IMR-90 (cell line): Measurements from ENCODE around the gene HSPH1. TPM values are rescaled to one million over a fixed set of nuclear protein-coding genes. Genes with fewer than 3 reads are reported as not detected.

Experiments
- ATAC-seq: fragments of 200-7000 bp; cut with Tn5 transposase; 2 replicates; pipeline ENCODE4 v1.9.1; 2020; ENCODE audit warnings: low read depth, mild to moderate bottlenecking, moderate library complexity
- BruUV-seq: library from RNA; stranded (reverse); fragments of 400-500 nt; replicated peaks from 2 replicates; lab custom pipeline; 2021; lab: Mats Ljungman, UMichigan
- CTCF ChIA-PET: fragments of 300-600 bp; formaldehyde crosslinking; extraction: SDS; loops from one replicate; lab custom pipeline; 2021; ENCODE audit warnings: antibody characterized with exemption; lab: Yijun Ruan, JAX
- POLR2A ChIA-PET: fragments of 300-600 bp; sonication (Branson Sonifier 250); formaldehyde crosslinking; loops from one replicate; lab custom pipeline; 2022; ENCODE audit warnings: antibody characterized with exemption; ENCODE audit not compliant: unreplicated experiment; lab: Charles Lee
- DNase-seq: peaks from one replicate; pipeline ENCODE4 v3.0.0; 2013
- H2AFZ ChIP-seq: replicated peaks from 2 replicates; pipeline ENCODE3; 2013; ENCODE audit warnings: low read length, mild to moderate bottlenecking; ENCODE audit not compliant: poor library complexity
- H2AK5ac ChIP-seq: 2 replicates; pipeline ENCODE4 v1.6.1; 2013; ENCODE audit warnings: low read depth, low read length, inconsistent platforms
- H2AK9ac ChIP-seq: replicated peaks from 2 replicates; pipeline ENCODE3; 2013; ENCODE audit warnings: mild to moderate bottlenecking, low read depth, low read length, moderate library complexity; ENCODE audit not compliant: poor library complexity
- H2BK120ac ChIP-seq: 2 replicates; pipeline ENCODE4 v1.6.1; 2013; ENCODE audit warnings: low read depth, low read length, inconsistent platforms
- H2BK15ac ChIP-seq: 3 replicates; pipeline ENCODE4 v1.6.1; 2013; ENCODE audit warnings: low read depth, low read length, inconsistent platforms
- H2BK20ac ChIP-seq: 2 replicates; pipeline ENCODE4 v1.6.1; 2013; ENCODE audit warnings: low read depth, mild to moderate bottlenecking, inconsistent platforms, low read length, moderate library complexity
- H2BK5ac ChIP-seq: 2 replicates; pipeline ENCODE4 v1.6.1; 2013; ENCODE audit warnings: mild to moderate bottlenecking, low read depth, low read length, inconsistent platforms; ENCODE audit not compliant: poor library complexity, severe bottlenecking
- H3K14ac ChIP-seq: replicated peaks from 2 replicates; pipeline ENCODE4 v1.6.1; 2013; ENCODE audit warnings: low read depth, low read length, inconsistent platforms
- H3K18ac ChIP-seq: 2 replicates; pipeline ENCODE4 v1.6.1; 2013; ENCODE audit warnings: low read depth, low read length, control low read depth
- H3K23ac ChIP-seq: 2 replicates; pipeline ENCODE4 v1.6.1; 2013; ENCODE audit warnings: low read depth, low read length, inconsistent platforms
- H3K27ac ChIP-seq: 2 replicates; pipeline ENCODE4 v1.5.1; 2013; ENCODE audit warnings: mild to moderate bottlenecking, control low read depth, low read length; ENCODE audit not compliant: insufficient read depth
- H3K27me3 ChIP-seq: 2 replicates; pipeline ENCODE4 v1.6.1; 2013; ENCODE audit warnings: low read length; ENCODE audit not compliant: control insufficient read depth, insufficient read depth
- H3K36me3 ChIP-seq: 2 replicates; pipeline ENCODE4 v1.6.1; 2013; ENCODE audit warnings: low read length, mixed read lengths; ENCODE audit not compliant: control insufficient read depth, insufficient read depth
- H3K4ac ChIP-seq: 2 replicates; pipeline ENCODE4 v1.6.1; 2013; ENCODE audit warnings: low read depth, low read length, inconsistent platforms
- H3K4me1 ChIP-seq: 2 replicates; pipeline ENCODE4 v1.6.1; 2013; ENCODE audit warnings: low read length, mixed read lengths; ENCODE audit not compliant: control insufficient read depth, insufficient read depth
- H3K4me2 ChIP-seq: 2 replicates; pipeline ENCODE4 v1.6.1; 2013; ENCODE audit warnings: low read depth, mild to moderate bottlenecking, control low read depth, low read length, moderate library complexity
- H3K4me3 ChIP-seq: 2 replicates; pipeline ENCODE4 v1.5.1; 2013; ENCODE audit warnings: low read depth, mild to moderate bottlenecking, control low read depth, low read length, moderate library complexity; ENCODE audit not compliant: insufficient read depth
- H3K56ac ChIP-seq: 2 replicates; pipeline ENCODE4 v1.6.1; 2013; ENCODE audit warnings: low read length, inconsistent platforms; ENCODE audit not compliant: insufficient read depth; ENCODE audit errors: extremely low read depth
- H3K79me1 ChIP-seq, 2 experiments: 2 replicates each; pipeline ENCODE4 v1.6.1; 2013; ENCODE audit warnings: low read length in 2 of 2, inconsistent platforms in 1 of 2, low read depth in 1 of 2
- H3K9ac ChIP-seq: 2 replicates; pipeline ENCODE4 v1.6.1; 2013; ENCODE audit warnings: low read depth, low read length, control low read depth
- H3K9me1 ChIP-seq: 2 replicates; pipeline ENCODE4 v1.6.1; 2013; ENCODE audit warnings: low read length, inconsistent platforms; ENCODE audit not compliant: insufficient read depth
- H3K9me3 ChIP-seq: 2 replicates; pipeline ENCODE4 v1.6.1; 2013; ENCODE audit warnings: low read length; ENCODE audit not compliant: control insufficient read depth, insufficient read depth
- H4K20me1 ChIP-seq: 2 replicates; pipeline ENCODE4 v1.6.1; 2013; ENCODE audit warnings: low read length, inconsistent platforms; ENCODE audit not compliant: insufficient read depth
- H4K5ac ChIP-seq: 2 replicates; pipeline ENCODE4 v1.6.1; 2013; ENCODE audit warnings: mild to moderate bottlenecking, low read depth, low read length, control low read depth
- H4K8ac ChIP-seq, 2 experiments: 2 replicates each; pipeline ENCODE4 v1.6.1; 2013; ENCODE audit warnings: low read depth in 2 of 2, low read length in 2 of 2, control low read depth in 1 of 2, inconsistent platforms in 1 of 2
- H4K91ac ChIP-seq: 2 replicates; pipeline ENCODE4 v1.6.1; 2013; ENCODE audit warnings: low read depth, low read length, inconsistent platforms; ENCODE audit not compliant: insufficient read depth
- BHLHE40 ChIP-seq: fragments of 150-350 bp; IDR thresholded peaks from 2 replicates; pipeline ENCODE4 v1.6.1; 2016; ENCODE audit warnings: mild to moderate bottlenecking, low read depth, low read length
- CEBPB ChIP-seq: IDR thresholded peaks from 2 replicates; pipeline ENCODE4 v1.6.1; 2012; ENCODE audit warnings: low read depth, low read length, improper control_type of control experiment
- CHD1 ChIP-seq: IDR thresholded peaks from 2 replicates; pipeline ENCODE4 v1.6.1; 2012; ENCODE audit warnings: low read depth, low read length, improper control_type of control experiment
- CTCF ChIP-seq: conservative IDR thresholded peaks from 2 replicates; pipeline ENCODE4 v1.5.1; 2012; ENCODE audit warnings: mild to moderate bottlenecking, low read depth, low read length, improper control_type of control experiment
- ELK1 ChIP-seq: fragments of 150-350 bp; IDR thresholded peaks from 2 replicates; pipeline ENCODE4 v1.6.1; 2016; ENCODE audit warnings: low read depth, mild to moderate bottlenecking, low read length, moderate library complexity, borderline replicate concordance
- FOS ChIP-seq: fragments of 150-350 bp; IDR thresholded peaks from 2 replicates; pipeline ENCODE4 v1.6.1; 2016; ENCODE audit warnings: low read depth, low read length
- MAFK ChIP-seq: IDR thresholded peaks from 2 replicates; pipeline ENCODE4 v1.6.1; 2012; ENCODE audit warnings: low read depth, low read length, improper control_type of control experiment
- MAZ ChIP-seq: IDR thresholded peaks from 2 replicates; pipeline ENCODE4 v1.6.1; 2012; ENCODE audit warnings: low read depth, mild to moderate bottlenecking, low read length, improper control_type of control experiment, moderate library complexity, borderline replicate concordance
- MXI1 ChIP-seq: IDR thresholded peaks from 2 replicates; pipeline ENCODE4 v1.6.1; 2012; ENCODE audit warnings: low read depth, mild to moderate bottlenecking, low read length, moderate library complexity, borderline replicate concordance
- NFE2L2 ChIP-seq: fragments of 150-350 bp; IDR thresholded peaks from 2 replicates; pipeline ENCODE4 v1.6.1; 2016; ENCODE audit warnings: low read depth, mild to moderate bottlenecking, low read length
- POLR2A ChIP-seq: IDR thresholded peaks from 2 replicates; pipeline ENCODE4 v1.6.1; 2012; ENCODE audit warnings: mild to moderate bottlenecking, low read depth, low read length
- RAD21 ChIP-seq: IDR thresholded peaks from 2 replicates; pipeline ENCODE4 v1.6.1; 2012; ENCODE audit warnings: low read length, improper control_type of control experiment
- RCOR1 ChIP-seq: IDR thresholded peaks from 2 replicates; pipeline ENCODE4 v1.6.1; 2012; ENCODE audit warnings: mild to moderate bottlenecking, low read length, improper control_type of control experiment; ENCODE audit not compliant: insufficient replicate concordance
- RFX5 ChIP-seq: IDR thresholded peaks from 2 replicates; pipeline ENCODE4 v1.8.0; 2012; ENCODE audit warnings: low read depth, mild to moderate bottlenecking, low read length, moderate library complexity
- SMC3 ChIP-seq: fragments of 150-350 bp; IDR thresholded peaks from 2 replicates; pipeline ENCODE4 v1.6.1; 2016; ENCODE audit warnings: low read depth, mild to moderate bottlenecking, antibody characterized with exemption, low read length, moderate library complexity
- USF2 ChIP-seq: fragments of 150-350 bp; IDR thresholded peaks from 2 replicates; pipeline ENCODE4 v1.6.1; 2017; ENCODE audit warnings: mild to moderate bottlenecking, antibody characterized with exemption, low read length, low read depth
- WGBS, 2 experiments: methylation state at CpG; one replicate each; pipeline versions ENCODE4 v1.1.5 to v1.1.7; 2013; ENCODE audit warnings: missing lambda C conversion rate in 2 of 2; ENCODE audit not compliant: insufficient read length in 1 of 2; ENCODE audit errors: extremely low coverage in 2 of 2; 5-methylcytosine and 5-hydroxymethylcytosine counted together
- dilution Hi-C: fragments of 300-500 bp; cut with HindIII; formaldehyde crosslinking; loops from one replicate; pipeline ENCODE4 v1.14.3; 2018; ENCODE audit warnings: low sequenced_read_pairs; ENCODE audit not compliant: unreplicated experiment
- in situ Hi-C: fragments of 300-500 bp; cut with MboI; formaldehyde crosslinking; loops from 3 replicates; pipeline ENCODE4 v1.14.3; 2019; ENCODE audit warnings: low sequenced_read_pairs, inconsistent platforms, mixed read lengths
- intact Hi-C: fragments of 100-400 bp; cut with micrococcal nuclease; formaldehyde crosslinking; loops from 2 replicates; pipeline ENCODE4 v1.10.0; 2022
- polyA plus RNA-seq, 3 experiments: library from polyadenylated mRNA; depleted of rRNA; stranded (reverse); fragments of >200 nt; gene quantifications; 2 replicates each; pipeline ENCODE4 v1.2.3, GENCODE V29; 2012; ENCODE audit warnings: low replicate concordance in 1 of 3
- total RNA-seq: library from RNA; depleted of rRNA; stranded (reverse); fragments of >200 nt; gene quantifications from 2 replicates; pipeline ENCODE4 v1.2.3, GENCODE V29; 2012

HSPH1 gene
- total and polyA plus RNA-seq, 2 of the 4 experiments (the other 2 are of a cell fraction) = 36.8 to 40.3 TPM

- H3K14ac ChIP-seq = no peak overlapping the region
- BruUV-seq = no TSS peak
- H2BK15ac ChIP-seq = no peak overlapping the region
- H4K5ac ChIP-seq = no peak overlapping the region
- no peaks in the 10 kb centered on the region; the same call in 1 of the 2 replicates for H3K4me1 ChIP-seq
- no peak overlapping the region for H3K4ac ChIP-seq
- H3K56ac ChIP-seq = no peak overlapping the region
- no peak overlapping the region for H3K4me3 ChIP-seq
- H2BK20ac ChIP-seq = no peak overlapping the region
- CTCF ChIA-PET = no interaction called here
- no peak overlapping the region for H2AFZ ChIP-seq
- no peak overlapping the region; the same call in 1 of the 2 replicates for H3K23ac ChIP-seq
- dilution Hi-C loops (no loop called here), in situ Hi-C loops (no loop called here), intact Hi-C loops (no loop called here)
- no peaks in the 10 kb centered on the region for H3K36me3 ChIP-seq
- H3K9me3 ChIP-seq = peaks cover 6% of the 10 kb centered on the region
- no peaks in the 10 kb centered on the region for H3K79me1 ChIP-seq
- no peak overlapping the region for H3K27ac ChIP-seq
- no peak overlapping the region for H2BK5ac ChIP-seq
- no peak overlapping the region for H2AK9ac ChIP-seq
- H3K18ac ChIP-seq = no peak overlapping the region
- WGBS, 2 experiments = 100% methylated on average over 1 of the region's 4 CpGs; no CpG with 5 or more reads in 1 of the 2 experiments
- no peak overlapping the region for H2BK120ac ChIP-seq
- no peaks in the 10 kb centered on the region for H3K9me1 ChIP-seq
- no peaks in the 10 kb centered on the region for H4K20me1 ChIP-seq
- H3K27me3 ChIP-seq = peaks cover 82% of the 10 kb centered on the region
- POLR2A ChIA-PET = no interaction called here
- no peak overlapping the region for H2AK5ac ChIP-seq
- H4K8ac ChIP-seq = no peak overlapping the region
- ATAC-seq = no peak
- TF ChIP-seq CEBPB = no peak
- TF ChIP-seq USF2 = no peak
- no peak for TF ChIP-seq ELK1
- TF ChIP-seq NFE2L2 = no peak
- no peak for TF ChIP-seq MAFK
- no peak for TF ChIP-seq CTCF
- no peak for TF ChIP-seq FOS
- no peak for TF ChIP-seq CHD1
- no peak for TF ChIP-seq BHLHE40
- TF ChIP-seq POLR2A = no peak
- TF ChIP-seq SMC3 = no peak
- TF ChIP-seq RFX5 = no peak
- no peak for TF ChIP-seq MAZ
- TF ChIP-seq MXI1 = no peak
- no peak for TF ChIP-seq RCOR1
- TF ChIP-seq RAD21 = no peak
- no peak overlapping the region for H3K9ac ChIP-seq
- H3K4me2 ChIP-seq = no peak overlapping the region
- DNase-seq = no peak
- no peak overlapping the region for H4K91ac ChIP-seq
Observed at GRCh38 chr13:31122143-31122542, 39.6 kb downstream of the HSPH1 start.
